Choroid plexus epithelial cell (primary cell): ENCODE results near the gene STARD3NL.
"Not testable (repeated sequence)": the region's sequence is repeated elsewhere in the genome, so short reads cannot be mapped to it uniquely, and the experiment has no call there.

ENCODE experiments used
- DNase-seq: peaks from one replicate; pipeline ENCODE4 v3.0.0-alpha.2; 2010; ENCODE audit warnings: low read depth
- H3K4me3 ChIP-seq: 2 replicates; pipeline ENCODE4 v1.5.1; 2011; ENCODE audit warnings: low read depth, mild to moderate bottlenecking, control low read depth, low read length, moderate library complexity
- CTCF ChIP-seq: conservative IDR thresholded peaks from 2 replicates; pipeline ENCODE4 v1.5.1; 2011; ENCODE audit warnings: low read depth, mild to moderate bottlenecking, control low read depth, inconsistent platforms, low read length, moderate library complexity

Gene STARD3NL

GRCh38 chr7:38168890-38169570 is 9.0 kb upstream of the STARD3NL start:
- TF ChIP-seq CTCF: no peak

GRCh38 chr7:38169847-38170246 is 8.2 kb upstream of the STARD3NL start:
- TF ChIP-seq CTCF: no peak
- no peak overlapping the region for H3K4me3 ChIP-seq
- DNase-seq: peak; percentile 88

More at GRCh38 chr7:38168890-38169570, 9.0 kb upstream of the STARD3NL start:
- no peak overlapping the region for H3K4me3 ChIP-seq
- no peak for DNase-seq

- no peak for TF ChIP-seq CTCF
- DNase-seq: no peak
- no peak overlapping the region for H3K4me3 ChIP-seq
Observed at GRCh38 chr7:38171623-38172391, 6.2 kb upstream of the STARD3NL start.

- not testable (repeated sequence) for H3K4me3 ChIP-seq, DNase-seq
Observed at GRCh38 chr7:38175547-38175946, 2.5 kb upstream of the STARD3NL start.

- H3K4me3 ChIP-seq: peak overlapping the region; percentile 66
- TF ChIP-seq CTCF: no peak
- DNase-seq: no peak
Observed at GRCh38 chr7:38177621-38178003, 433 bp upstream of the STARD3NL start.

GRCh38 chr7:38178695-38179344 is 775 bp downstream of the STARD3NL start:
- DNase-seq: peak; percentile 65
- TF ChIP-seq CTCF: no peak
- peak overlapping the region; percentile 73 for H3K4me3 ChIP-seq

- DNase-seq: no peak
- TF ChIP-seq CTCF: no peak
- peak overlapping the region; percentile 0 for H3K4me3 ChIP-seq
Observed at GRCh38 chr7:38179776-38180226, 1.8 kb downstream of the STARD3NL start.
